Measurements from ENCODE around the gene GAST.
A peak's percentile ranks its signal among the peaks of the same experiment; 100 is the strongest.
"Not testable (repeated sequence)": the region's sequence is repeated elsewhere in the genome, so short reads cannot be mapped to it uniquely, and the experiment has no call there.

The GAST gene

GRCh38 chr17:41666708-41667279, 45.3 kb upstream of the GAST start:
- Histone ChIP-seq H3K4me3 (ENCODE audit: low read depth, low read length, poor library complexity, severe bottlenecking) (peak overlapping the region; percentile 54), H3K9me3 (ENCODE audit: low read length) (no peaks in the 10 kb centered on the region), H2AFZ (ENCODE audit: low read length) (peak overlapping the region; percentile 24; the same call in 1 of the 2 replicates), H3K79me2 (ENCODE audit: insufficient read depth, low read length) (no peaks in the 10 kb centered on the region), H3K9me2 (ENCODE audit: low read depth, low read length) (no peaks in the 10 kb centered on the region), H3K4me1 (ENCODE audit: insufficient read depth, low read length, severe bottlenecking) (peaks cover 23% of the 10 kb centered on the region), H4K20me1 (ENCODE audit: insufficient read depth, low read length) (no peaks in the 10 kb centered on the region), H3K27me3 (ENCODE audit: insufficient read depth, low read length) (no peaks in the 10 kb centered on the region), H3F3A (ENCODE audit: insufficient read depth, low read length) (no peaks in the 10 kb centered on the region), H3K9ac (ENCODE audit: low read length) (peak overlapping the region; percentile 47; the same call in 1 of the 2 replicates), H3K27ac (ENCODE audit: low read depth, low read length, poor library complexity, severe bottlenecking) (peak overlapping the region; percentile 76), H3K4me2 (ENCODE audit: low read length) (peak overlapping the region; percentile 61), H3K36me3 (ENCODE audit: insufficient read depth, low read length) (no peaks in the 10 kb centered on the region)
- TF ChIP-seq EZH2 (IDR thresholded peaks at IDR 0.05; ENCODE audit: borderline replicate concordance, low read length) (no peak), CTCF (IDR thresholded peaks at IDR 0.05; ENCODE audit: low read length) (peak; percentile 96)

- peaks cover 23% of the 10 kb centered on the region for H3K4me1 ChIP-seq (ENCODE audit: insufficient read depth, low read length, severe bottlenecking)
- H3F3A ChIP-seq (ENCODE audit: insufficient read depth, low read length): no peaks in the 10 kb centered on the region
- H3K79me2 ChIP-seq (ENCODE audit: insufficient read depth, low read length): no peaks in the 10 kb centered on the region
- H3K4me3 ChIP-seq (ENCODE audit: low read depth, low read length, poor library complexity, severe bottlenecking): peak overlapping the region; percentile 54
- H3K9me3 ChIP-seq (ENCODE audit: low read length): no peaks in the 10 kb centered on the region
- H4K20me1 ChIP-seq (ENCODE audit: insufficient read depth, low read length): no peaks in the 10 kb centered on the region
- H3K27ac ChIP-seq (ENCODE audit: low read depth, low read length, poor library complexity, severe bottlenecking): no peak overlapping the region
- H3K36me3 ChIP-seq (ENCODE audit: insufficient read depth, low read length): no peaks in the 10 kb centered on the region
- no peaks in the 10 kb centered on the region for H3K27me3 ChIP-seq (ENCODE audit: insufficient read depth, low read length)
- peak overlapping the region; percentile 61 for H3K4me2 ChIP-seq (ENCODE audit: low read length)
- no peaks in the 10 kb centered on the region for H3K9me2 ChIP-seq (ENCODE audit: low read depth, low read length)
- peak overlapping the region; percentile 24; the same call in 1 of the 2 replicates for H2AFZ ChIP-seq (ENCODE audit: low read length)
- TF ChIP-seq CTCF (IDR thresholded peaks at IDR 0.05; ENCODE audit: low read length) (no peak), EZH2 (IDR thresholded peaks at IDR 0.05; ENCODE audit: borderline replicate concordance, low read length) (no peak)
- H3K9ac ChIP-seq (ENCODE audit: low read length): peak overlapping the region; percentile 32; the same call in 1 of the 2 replicates
Observed at GRCh38 chr17:41667280-41668041, 44.7 kb upstream of the GAST start.

GRCh38 chr17:41672153-41672552, 40.0 kb upstream of the GAST start:
- no peak overlapping the region for H3K4me3 ChIP-seq (ENCODE audit: low read depth, low read length, poor library complexity, severe bottlenecking)
- no peaks in the 10 kb centered on the region for H3K79me2 ChIP-seq (ENCODE audit: insufficient read depth, low read length)
- no peaks in the 10 kb centered on the region for H3F3A ChIP-seq (ENCODE audit: insufficient read depth, low read length)
- H3K4me1 ChIP-seq (ENCODE audit: insufficient read depth, low read length, severe bottlenecking): peaks cover 7% of the 10 kb centered on the region
- no peak overlapping the region for H2AFZ ChIP-seq (ENCODE audit: low read length)
- H4K20me1 ChIP-seq (ENCODE audit: insufficient read depth, low read length): no peaks in the 10 kb centered on the region
- H3K36me3 ChIP-seq (ENCODE audit: insufficient read depth, low read length): no peaks in the 10 kb centered on the region; the same call in 1 of the 2 replicates
- no peak overlapping the region for H3K27ac ChIP-seq (ENCODE audit: low read depth, low read length, poor library complexity, severe bottlenecking)
- H3K27me3 ChIP-seq (ENCODE audit: insufficient read depth, low read length): peaks cover 1% of the 10 kb centered on the region; the same call in 1 of the 2 replicates
- no peak overlapping the region for H3K4me2 ChIP-seq (ENCODE audit: low read length)
- H3K9ac ChIP-seq (ENCODE audit: low read length): no peak overlapping the region
- TF ChIP-seq CTCF (IDR thresholded peaks at IDR 0.05; ENCODE audit: low read length) (no peak), EZH2 (IDR thresholded peaks at IDR 0.05; ENCODE audit: borderline replicate concordance, low read length) (no peak)
- H3K9me2 ChIP-seq (ENCODE audit: low read depth, low read length): no peaks in the 10 kb centered on the region
- H3K9me3 ChIP-seq (ENCODE audit: low read length): 0 out of 2 replicates have a peak, but pooled peaks cover under 1% of the 10 kb centered on the region

GRCh38 chr17:41675157-41676057, 36.7 kb upstream of the GAST start:
- not testable (repeated sequence) for H3K79me2 ChIP-seq (ENCODE audit: insufficient read depth, low read length); H2AFZ ChIP-seq (ENCODE audit: low read length); H3K27ac ChIP-seq (ENCODE audit: low read depth, low read length, poor library complexity, severe bottlenecking); H4K20me1 ChIP-seq (ENCODE audit: insufficient read depth, low read length); H3K9me2 ChIP-seq (ENCODE audit: low read depth, low read length); H3K4me2 ChIP-seq (ENCODE audit: low read length); H3F3A ChIP-seq (ENCODE audit: insufficient read depth, low read length); H3K36me3 ChIP-seq (ENCODE audit: insufficient read depth, low read length); H3K4me1 ChIP-seq (ENCODE audit: insufficient read depth, low read length, severe bottlenecking); H3K4me3 ChIP-seq (ENCODE audit: low read depth, low read length, poor library complexity, severe bottlenecking); H3K9ac ChIP-seq (ENCODE audit: low read length)
- peaks cover 17% of the 10 kb centered on the region; the same call in 1 of the 2 replicates for H3K27me3 ChIP-seq (ENCODE audit: insufficient read depth, low read length)
- peaks cover 11% of the 10 kb centered on the region; the same call in 1 of the 2 replicates for H3K9me3 ChIP-seq (ENCODE audit: low read length)

All from OCI-LY1 (cell line).